RCC 7860 (cell line): Measurements from ENCODE around the gene SLC5A10.
"Not testable (repeated sequence)": the region's sequence is repeated elsewhere in the genome, so short reads cannot be mapped to it uniquely, and the experiment has no call there.

ENCODE experiments used
- DNase-seq: peaks from one replicate; pipeline ENCODE4 v3.0.0-alpha.2; 2015; ENCODE audit warnings: low spot score
- FAIRE-seq: peaks from 2 replicates; lab custom pipeline; 2012; peaks lifted over from hg19 to GRCh38; lab: Jason Lieb, UNC

Gene SLC5A10

DNA sequence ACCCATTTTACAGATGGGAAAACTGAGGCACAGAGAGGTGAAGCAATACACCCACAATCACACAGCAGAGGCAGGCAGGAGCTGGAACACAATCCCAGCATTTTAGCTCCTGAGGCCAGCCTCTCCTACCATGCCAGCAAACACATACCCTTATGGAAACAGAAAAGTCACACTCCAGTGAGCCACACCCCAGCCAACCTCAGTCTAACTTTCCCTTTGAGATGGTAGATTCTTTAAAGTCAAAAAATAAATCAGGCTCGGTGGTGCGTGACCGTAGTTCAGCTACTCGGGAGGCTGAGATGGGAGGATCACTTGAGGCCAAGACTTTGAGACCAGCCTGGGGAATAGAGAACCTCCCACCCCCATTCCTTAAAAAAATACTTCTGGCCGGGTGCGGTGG is 84.2 kb downstream of the SLC5A10 start:
- not testable (repeated sequence) for FAIRE-seq, DNase-seq

DNA sequence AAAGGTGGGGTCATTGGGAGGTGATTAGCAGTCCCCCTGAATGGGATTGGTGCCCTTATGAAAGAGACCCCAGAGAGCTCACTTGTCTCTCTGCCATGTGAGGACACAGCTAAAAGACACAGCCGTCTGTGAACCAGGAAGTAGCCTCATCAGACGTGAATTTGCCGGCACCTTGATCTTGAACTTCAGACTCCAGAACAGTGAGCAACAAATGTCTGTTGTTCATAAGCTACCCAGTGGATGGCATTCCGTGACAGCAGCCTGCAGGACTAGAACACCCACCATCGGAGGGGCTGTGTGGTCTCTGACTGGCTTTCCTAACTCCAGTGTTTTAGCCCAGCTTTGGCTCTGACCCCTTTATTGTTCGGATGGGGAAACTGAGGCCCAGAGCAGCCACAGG is 85.6 kb downstream of the SLC5A10 start:
- not testable (repeated sequence) for FAIRE-seq, DNase-seq

DNA sequence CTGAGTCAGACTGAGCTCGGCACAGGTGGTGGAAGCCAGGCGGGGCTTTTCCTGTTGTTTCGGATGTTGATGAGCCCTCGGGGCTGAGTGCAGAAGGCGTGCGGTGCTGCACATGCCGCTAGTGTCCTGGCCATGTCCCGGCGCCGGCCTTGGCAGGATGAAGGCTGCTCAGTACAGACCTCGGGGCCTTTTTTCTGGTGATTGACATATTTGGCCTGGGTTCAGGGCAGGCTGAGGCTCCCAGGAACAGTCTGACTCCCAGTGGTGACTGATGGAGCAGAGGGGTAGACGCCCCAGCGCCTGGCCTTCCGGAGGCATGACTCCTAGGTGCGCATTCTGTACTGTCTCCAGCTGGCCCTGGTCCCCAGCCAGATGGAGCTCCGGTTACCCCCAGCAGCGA is 86.0 kb downstream of the SLC5A10 start:
- FAIRE-seq, DNase-seq: not testable (repeated sequence)

DNA sequence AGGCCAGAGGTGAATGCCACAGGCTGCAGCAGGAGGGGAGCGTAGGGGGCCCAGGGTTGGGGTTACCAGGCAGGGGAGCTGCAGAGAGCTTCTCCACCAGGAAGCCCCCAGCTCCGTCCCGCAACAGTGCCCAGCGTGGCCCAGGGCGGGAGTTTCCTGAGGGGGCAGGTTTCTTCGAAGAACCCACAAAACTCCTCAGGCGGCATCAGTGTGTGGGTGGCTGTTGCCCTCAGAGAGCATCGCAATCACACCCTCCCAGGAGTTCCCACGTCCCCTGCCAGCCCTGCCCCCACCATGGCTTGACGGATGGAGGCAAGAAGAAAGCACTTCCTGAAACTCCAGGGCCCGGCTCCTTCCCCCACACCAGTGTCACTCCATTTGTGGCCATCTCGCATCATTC is 86.8 kb downstream of the SLC5A10 start:
- FAIRE-seq, DNase-seq: not testable (repeated sequence)

DNA sequence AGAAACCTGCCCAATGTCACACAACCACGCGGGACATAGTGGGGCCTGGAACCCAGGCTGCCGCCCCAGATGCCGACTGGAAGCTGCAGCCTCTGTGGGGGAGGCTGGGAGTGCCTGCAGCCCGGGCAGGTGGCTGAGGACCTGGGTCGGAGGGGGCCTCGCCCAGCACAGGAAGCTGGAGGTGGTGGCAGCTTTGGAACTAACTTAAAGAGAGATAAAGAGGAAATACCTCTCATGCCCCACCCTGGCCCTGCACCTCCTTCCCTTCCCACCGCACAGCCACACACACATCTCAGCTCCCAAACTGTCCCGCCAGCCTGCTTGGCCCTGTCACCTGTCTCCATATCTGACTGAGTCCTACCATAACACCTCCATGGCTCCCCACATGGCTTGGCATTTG is 88.4 kb downstream of the SLC5A10 start:
- FAIRE-seq = not testable (repeated sequence)

DNA sequence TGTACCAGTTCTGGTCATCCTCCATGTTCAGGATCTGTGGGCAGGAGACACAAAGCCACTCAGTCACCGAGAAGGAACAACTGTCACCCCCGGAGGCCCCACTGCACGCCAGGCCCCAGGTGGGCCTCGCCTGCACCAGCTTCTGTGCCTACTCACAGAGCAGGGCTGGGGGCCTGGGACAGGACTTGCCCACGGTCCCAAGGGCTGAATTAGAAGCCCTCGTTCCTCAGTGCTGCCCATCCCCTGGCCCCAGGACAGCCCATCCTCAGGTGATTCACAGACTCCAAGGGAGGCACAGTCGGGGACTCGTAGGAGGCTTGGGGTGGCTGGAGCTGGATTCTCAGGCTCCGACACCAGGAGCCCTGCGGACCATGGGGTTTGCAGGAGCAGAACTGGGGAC is 89.9 kb downstream of the SLC5A10 start:
- FAIRE-seq, DNase-seq: not testable (repeated sequence)

More for the DNA sequence above, 88.4 kb downstream of the SLC5A10 start:
- not testable (repeated sequence) for DNase-seq

DNA sequence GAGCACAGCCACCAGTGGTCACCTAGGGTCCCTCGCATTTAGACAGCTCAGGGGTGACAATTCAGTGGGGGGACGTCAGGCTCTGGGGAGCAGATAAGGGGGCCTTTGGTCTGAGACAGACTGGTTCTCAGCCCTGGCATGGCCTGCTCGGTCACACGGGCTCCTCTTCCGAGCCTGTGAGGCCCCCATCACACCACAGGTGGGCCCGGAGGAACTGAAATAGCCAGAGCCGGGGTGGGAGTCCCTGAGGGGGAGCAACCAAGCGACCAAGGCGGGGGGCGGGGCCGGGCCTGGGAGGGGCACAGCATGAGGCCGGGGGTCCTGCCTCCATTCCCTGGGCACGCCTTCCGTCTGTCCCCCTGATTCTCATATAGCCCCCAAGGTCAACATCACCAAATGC is 90.4 kb downstream of the SLC5A10 start:
- FAIRE-seq, DNase-seq: not testable (repeated sequence)

DNA sequence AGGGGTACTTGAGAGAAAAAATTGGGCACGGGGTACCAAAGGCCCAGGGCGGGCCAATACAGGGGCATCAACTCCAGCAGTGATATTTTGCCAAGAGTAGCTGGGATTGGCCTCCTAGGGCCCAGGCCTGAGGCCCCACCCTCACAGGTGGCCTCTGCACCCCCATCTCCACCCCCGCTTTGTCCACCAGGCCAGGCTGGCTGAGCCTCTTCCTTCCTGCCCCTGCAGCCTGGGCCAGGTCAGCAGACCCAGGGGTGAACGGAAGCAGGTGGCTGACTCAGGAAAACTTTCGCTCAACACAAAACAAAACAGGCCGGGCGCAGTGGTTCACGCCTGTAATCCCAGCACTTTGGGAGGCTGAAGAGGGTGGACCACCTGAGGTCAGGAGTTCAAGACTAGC is 91.1 kb downstream of the SLC5A10 start:
- not testable (repeated sequence) for DNase-seq, FAIRE-seq

DNA sequence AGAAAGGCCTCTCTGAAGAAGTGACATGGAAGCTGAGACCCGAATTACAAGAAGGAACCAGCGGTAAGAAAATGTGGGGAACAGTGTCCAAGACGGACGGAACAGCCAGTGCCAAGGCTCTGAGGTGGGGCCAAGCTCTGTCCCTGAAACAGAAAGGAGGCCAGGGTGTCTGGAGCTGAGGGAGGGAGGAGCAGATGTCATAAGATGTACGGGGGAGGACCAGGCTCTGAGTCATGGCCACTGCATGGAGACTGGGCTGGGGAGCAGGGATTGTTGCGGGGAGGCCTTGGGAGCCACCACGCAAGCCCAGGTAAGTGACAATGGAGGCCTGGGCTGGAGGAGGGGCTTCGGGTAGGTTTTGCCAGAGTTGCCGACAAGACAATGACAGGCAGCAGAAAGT is 92.7 kb downstream of the SLC5A10 start:
- not testable (repeated sequence) for FAIRE-seq, DNase-seq

DNA sequence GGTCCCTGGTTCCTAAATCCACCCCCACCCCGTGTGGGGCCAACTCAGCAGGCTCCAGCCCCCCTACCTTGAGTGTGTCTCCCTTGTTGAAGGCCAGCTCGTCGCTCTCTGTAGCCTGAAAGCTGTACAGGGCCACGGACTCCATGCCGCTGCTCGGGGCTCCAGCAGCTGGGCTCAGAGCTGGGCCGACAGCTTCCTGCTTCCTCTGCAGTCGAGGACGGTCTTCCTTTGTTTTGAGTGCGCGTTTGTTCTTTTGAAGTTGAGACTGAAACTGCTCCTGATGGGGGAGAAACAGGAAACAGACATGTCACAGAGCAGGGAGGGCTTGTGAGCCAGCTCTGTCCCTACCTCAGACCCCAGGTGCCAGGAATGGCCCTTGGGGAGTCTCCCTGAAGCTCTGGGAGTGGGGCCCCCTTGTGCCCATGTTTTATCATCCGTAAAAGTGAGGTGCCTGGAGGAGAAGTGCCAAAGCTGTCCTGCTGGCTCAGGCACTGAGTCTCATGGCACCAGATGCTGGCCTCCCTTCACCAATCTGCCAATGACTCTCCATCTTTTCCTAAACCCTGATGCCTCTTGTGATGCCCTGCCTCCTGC is 94.9 kb downstream of the SLC5A10 start, which contains the start of gene GRAP:
Gene GRAP, minus strand, starts transcription at position 176 of the 594 bp plus-strand sequence. Its CDS starts 31 bp downstream, at position 145.
- not testable (repeated sequence) for FAIRE-seq, DNase-seq

DNA sequence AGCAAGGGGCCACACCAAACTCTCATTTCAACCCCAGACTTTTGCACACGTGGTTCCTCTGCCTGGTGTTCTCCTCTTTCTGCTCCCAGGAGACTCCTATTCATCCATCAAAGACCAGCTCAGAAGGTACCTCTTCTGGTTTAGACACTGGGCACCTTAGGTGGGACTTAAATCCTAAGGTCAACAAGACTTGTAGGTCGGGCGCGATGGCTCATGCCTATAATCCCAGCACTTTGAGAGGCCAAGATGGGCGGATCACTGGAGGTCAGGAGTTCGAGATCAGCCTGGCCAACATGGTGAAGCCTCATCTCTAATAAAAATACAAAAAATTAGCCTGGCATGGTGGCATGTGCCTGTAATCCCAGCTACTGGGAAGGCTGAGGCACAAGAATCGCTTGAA is 95.5 kb downstream of the SLC5A10 start:
- DNase-seq, FAIRE-seq: not testable (repeated sequence)

DNA sequence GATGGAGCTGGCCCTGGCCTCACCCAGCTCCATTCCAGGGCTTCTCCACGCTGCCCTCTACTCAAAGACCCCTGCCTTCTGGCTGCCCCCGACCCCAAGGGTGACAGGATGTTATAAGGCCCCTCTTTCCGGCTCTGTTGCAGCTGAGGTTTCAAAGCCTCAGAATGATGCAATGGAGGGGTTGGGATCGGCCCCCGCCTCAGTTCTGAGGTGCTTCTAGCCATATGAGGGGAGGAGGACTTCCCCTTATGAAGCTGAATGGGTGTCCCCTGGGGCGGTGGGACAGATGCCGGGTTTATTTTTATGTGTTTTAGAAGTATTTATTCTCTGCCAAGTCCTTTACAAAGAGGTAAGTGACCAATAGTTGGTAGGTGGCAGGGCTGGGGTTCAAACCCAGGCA is 96.9 kb downstream of the SLC5A10 start:
- not testable (repeated sequence) for FAIRE-seq, DNase-seq

DNA sequence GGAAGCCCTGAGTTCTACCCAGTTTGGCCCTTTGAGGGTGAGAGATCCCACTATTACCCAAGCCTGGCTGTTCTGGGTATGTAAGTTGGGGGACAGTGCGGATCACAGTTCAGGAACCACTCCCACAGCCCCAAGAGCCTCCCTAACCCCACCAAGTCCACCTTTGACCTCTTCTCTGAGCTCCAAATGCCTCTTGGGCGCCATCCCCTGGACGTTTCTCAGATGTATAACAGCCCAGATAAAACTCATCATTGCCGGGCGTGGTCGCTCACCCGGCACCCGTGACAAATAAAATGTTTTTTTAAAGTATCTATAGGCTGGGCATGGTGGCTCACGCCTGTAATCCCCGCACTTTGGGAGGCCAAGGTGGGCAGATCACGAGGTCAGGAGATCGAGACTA is 103.5 kb downstream of the SLC5A10 start:
- DNase-seq, FAIRE-seq: not testable (repeated sequence)

DNA sequence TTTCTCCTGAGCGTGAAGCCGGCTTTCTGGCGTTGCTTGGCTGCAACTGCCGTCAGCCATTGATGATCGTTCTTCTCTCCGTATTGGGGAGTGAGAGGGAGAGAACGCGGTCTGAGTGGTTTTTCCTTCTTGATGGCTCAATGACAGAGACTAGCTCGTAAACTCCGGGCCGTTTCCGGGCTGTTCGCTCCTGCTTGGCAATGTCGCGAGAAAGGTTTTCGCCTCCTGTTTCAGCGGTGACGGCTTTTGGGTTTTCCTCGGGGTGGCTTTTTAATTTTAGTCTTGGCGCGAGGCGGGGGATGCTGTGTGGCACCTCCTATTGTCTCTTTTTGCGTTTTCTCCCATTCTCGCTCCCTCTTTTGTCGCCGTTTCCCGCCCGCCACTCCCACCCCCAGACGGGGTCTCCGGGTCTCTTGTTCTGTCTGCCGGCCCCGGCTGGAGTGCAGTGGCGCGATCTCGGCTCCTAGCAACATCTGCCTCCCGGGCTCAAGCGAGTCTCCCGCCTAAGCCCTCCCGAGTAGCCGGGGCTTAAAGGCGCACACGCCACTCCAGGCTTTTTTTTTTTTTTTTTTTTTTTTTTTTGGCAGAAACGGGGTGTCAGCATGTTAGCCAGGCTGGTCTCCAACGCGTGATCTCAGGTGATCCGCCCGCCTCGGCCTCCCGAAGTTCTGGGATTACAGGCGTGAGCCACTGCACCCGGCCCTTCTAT is 110.2 kb downstream of the SLC5A10 start:
- not testable (repeated sequence) for DNase-seq
- FAIRE-seq = peak; percentile 41

DNA sequence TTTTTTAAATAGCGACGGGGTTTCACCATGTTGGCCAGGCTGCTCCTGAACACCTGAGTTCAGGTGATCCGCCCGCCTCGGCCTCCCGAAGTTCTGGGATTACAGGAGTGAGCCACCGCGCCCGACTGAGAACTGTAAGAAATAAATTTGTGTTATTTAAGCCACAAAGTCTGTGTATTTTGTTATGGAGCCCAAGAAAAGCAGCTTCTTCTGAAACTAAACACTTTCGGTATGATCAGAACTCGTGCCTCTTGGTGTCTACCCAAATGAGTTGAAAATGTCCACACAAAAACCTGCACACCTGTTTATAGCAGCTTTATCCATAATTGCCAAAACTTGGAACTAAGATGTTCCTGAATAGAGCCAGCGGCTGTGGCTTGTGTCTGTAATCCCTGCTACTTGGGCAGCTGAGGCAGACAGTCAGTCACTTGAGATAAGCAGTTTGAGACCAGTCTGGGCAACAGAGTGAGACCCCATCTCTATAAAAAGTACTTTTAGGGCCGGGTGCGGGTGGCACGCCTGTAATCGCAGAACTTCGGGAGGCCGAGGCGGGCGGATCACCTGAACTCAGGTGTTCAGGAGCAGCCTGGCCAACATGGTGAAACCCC is 110.9 kb downstream of the SLC5A10 start:
- FAIRE-seq = not testable (repeated sequence)

DNA sequence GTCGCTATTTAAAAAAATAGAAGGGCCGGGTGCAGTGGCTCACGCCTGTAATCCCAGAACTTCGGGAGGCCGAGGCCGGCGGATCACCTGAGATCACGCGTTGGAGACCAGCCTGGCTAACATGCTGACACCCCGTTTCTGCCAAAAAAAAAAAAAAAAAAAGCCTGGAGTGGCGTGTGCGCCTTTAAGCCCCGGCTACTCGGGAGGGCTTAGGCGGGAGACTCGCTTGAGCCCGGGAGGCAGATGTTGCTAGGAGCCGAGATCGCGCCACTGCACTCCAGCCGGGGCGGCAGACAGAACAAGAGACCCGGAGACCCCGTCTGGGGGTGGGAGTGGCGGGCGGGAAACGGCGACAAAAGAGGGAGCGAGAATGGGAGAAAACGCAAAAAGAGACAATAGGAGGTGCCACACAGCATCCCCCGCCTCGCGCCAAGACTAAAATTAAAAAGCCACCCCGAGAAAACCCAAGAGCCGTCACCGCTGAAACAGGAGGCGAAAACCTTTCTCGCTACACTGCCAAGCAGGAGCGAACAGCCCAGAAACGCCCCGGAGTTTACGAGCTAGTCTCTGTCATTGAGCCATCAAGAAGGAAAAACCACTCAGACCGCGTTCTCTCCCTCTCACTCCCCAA is 111.5 kb downstream of the SLC5A10 start:
- not testable (repeated sequence) for FAIRE-seq, DNase-seq

More for the DNA sequence above, 110.9 kb downstream of the SLC5A10 start:
- not testable (repeated sequence) for DNase-seq

DNA sequence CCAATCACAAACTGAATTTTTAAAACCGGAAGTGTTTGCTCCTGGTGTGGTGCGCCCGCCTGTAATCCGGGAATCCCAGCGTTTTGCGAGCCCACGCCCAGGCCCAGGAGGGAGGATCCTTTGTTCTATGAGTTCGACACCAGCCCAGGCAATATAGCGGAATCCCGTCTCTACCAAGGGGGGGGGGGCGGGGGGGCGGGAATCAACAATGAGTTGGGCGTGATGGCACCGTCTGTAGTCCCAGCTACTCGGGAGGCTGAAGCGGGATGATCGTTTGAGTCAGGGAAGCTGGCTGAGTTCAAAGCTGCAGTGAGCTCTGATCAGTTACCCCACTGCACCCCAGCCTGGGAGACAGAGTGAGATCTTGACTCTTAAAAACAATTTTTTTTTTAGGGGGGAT is 112.4 kb downstream of the SLC5A10 start:
- not testable (repeated sequence) for FAIRE-seq

DNA sequence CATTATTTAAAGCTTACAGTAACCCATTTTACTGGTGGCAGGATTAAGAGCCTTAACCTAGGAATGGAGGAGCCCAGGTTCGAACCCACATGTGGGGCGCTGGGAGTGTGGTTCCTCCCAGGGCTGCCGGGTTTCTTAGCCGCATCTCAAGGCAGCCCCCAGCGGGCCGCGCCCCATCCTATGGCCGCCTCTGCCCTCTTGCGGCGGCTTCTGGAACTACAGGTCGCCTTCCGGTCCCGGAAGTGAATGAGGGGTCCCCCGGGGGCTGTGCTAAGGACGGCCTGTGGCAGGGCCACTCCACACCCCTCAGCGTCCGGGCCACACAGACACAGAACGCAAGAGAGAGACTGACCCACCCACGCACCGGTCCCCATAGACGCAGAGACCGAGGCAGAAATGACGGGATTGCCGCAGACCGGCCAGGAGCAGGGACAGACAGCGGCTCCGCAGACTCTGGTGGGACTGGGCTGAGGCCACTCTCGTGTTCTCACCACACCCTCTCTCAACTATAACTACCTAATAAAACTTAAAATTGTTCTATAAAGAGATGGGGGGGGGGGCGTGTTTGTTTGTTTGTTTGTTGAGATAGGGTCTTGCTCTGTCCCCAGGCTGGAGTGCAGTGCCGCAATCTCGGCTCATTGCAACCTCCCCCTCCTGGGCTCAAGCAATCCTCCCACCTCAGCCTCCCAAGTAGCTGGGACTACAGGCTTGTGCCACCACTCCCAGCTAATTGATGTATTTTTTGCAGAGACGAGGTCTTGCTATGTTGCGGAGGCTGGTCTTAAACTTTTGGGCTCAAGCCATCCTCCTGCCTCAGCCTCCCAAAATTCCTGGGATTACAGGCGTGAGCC is 118.6 kb downstream of the SLC5A10 start:
- not testable (repeated sequence) for FAIRE-seq, DNase-seq

More for the DNA sequence above, 112.4 kb downstream of the SLC5A10 start:
- DNase-seq = not testable (repeated sequence)
